ENCODE results near the gene PARD6A.

The PARD6A gene

DNA sequence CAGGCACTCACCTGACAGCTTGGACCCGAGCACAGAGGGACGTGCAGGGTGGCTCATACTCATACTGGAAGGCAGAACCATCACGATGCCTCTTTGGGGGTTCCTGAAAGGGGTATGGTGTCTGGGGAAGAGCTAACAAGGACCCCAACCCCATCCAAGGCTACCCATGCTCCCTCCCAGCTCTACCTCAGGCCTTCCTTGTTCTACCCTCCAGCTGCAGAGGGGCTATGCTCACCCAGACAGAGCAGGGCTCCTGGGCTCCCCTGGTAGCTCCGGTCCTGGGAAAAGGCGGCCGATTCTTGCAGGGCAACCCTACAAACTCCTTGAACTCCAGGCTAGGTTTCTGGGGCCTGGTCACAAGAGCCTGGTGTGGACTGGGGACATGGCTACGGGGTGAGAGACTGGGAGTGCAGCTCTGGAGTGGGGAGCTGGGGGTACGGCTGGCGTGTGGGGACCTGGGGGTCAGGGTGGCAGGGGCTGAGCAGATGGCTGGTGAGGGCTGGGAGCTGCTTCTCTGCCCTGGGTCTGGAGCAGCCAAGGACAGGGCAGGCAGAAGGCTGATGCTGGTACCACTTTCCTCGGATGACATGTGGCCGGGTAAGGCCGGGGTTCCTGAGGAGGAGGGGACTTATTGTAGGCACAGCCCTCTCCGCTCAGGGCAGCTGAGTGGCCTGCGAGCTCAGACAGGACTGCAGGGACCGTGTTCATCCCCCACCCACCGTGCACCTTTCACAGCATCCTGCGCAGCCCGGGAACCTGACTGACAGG is 2.8 kb upstream of the PARD6A start:
- peak overlapping the region; percentile 13; the same call in 1 of the 2 replicates for H3K9ac ChIP-seq (ENCODE audit: low read depth, low read length)
- no peak overlapping the region for H3K27ac ChIP-seq (ENCODE audit: low read length)
- peaks cover 29% of the 10 kb centered on the region for H3K4me1 ChIP-seq (ENCODE audit: insufficient read depth, low read length)
- H4K20me1 ChIP-seq (ENCODE audit: insufficient read depth, low read length) = peaks cover 41% of the 10 kb centered on the region
- H3K79me2 ChIP-seq (ENCODE audit: insufficient read depth, low read length) = peaks cover 20% of the 10 kb centered on the region
- no peaks in the 10 kb centered on the region for H3K9me3 ChIP-seq (ENCODE audit: insufficient read depth, low read length, severe bottlenecking)
- peak overlapping the region; percentile 97 for H3K4me2 ChIP-seq (ENCODE audit: insufficient read depth, low read length)
- 0 out of 4 replicates have a peak overlapping the region, but pooled peaks of 1 of the 2 experiments have one; percentile 95 for H3K4me3 ChIP-seq (ENCODE audit: low read depth in 1 of 2, low read length in 2 of 2)
- DNase-seq = no peak
- H3K36me3 ChIP-seq (ENCODE audit: insufficient read depth, low read length) = peaks cover 68% of the 10 kb centered on the region
- H3K27me3 ChIP-seq (ENCODE audit: insufficient read depth, low read length, poor library complexity) = no peaks in the 10 kb centered on the region
- no peak overlapping the region for H2AFZ ChIP-seq (ENCODE audit: low read depth, low read length)
- ATAC-seq (ENCODE audit: insufficient read depth, low read depth) = no peak
- no peak for TF ChIP-seq EZH2 (IDR thresholded peaks at IDR 0.05; ENCODE audit: borderline replicate concordance, low read depth, low read length, severe bottlenecking)
- TF ChIP-seq, protein P1, sequence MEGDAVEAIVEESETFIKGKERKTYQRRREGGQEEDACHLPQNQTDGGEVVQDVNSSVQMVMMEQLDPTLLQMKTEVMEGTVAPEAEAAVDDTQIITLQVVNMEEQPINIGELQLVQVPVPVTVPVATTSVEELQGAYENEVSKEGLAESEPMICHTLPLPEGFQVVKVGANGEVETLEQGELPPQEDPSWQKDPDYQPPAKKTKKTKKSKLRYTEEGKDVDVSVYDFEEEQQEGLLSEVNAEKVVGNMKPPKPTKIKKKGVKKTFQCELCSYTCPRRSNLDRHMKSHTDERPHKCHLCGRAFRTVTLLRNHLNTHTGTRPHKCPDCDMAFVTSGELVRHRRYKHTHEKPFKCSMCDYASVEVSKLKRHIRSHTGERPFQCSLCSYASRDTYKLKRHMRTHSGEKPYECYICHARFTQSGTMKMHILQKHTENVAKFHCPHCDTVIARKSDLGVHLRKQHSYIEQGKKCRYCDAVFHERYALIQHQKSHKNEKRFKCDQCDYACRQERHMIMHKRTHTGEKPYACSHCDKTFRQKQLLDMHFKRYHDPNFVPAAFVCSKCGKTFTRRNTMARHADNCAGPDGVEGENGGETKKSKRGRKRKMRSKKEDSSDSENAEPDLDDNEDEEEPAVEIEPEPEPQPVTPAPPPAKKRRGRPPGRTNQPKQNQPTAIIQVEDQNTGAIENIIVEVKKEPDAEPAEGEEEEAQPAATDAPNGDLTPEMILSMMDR (IDR thresholded peaks at IDR 0.05; ENCODE audit: borderline replicate concordance, extremely low read depth, low read length, poor library complexity, severe bottlenecking) = no peak

DNA sequence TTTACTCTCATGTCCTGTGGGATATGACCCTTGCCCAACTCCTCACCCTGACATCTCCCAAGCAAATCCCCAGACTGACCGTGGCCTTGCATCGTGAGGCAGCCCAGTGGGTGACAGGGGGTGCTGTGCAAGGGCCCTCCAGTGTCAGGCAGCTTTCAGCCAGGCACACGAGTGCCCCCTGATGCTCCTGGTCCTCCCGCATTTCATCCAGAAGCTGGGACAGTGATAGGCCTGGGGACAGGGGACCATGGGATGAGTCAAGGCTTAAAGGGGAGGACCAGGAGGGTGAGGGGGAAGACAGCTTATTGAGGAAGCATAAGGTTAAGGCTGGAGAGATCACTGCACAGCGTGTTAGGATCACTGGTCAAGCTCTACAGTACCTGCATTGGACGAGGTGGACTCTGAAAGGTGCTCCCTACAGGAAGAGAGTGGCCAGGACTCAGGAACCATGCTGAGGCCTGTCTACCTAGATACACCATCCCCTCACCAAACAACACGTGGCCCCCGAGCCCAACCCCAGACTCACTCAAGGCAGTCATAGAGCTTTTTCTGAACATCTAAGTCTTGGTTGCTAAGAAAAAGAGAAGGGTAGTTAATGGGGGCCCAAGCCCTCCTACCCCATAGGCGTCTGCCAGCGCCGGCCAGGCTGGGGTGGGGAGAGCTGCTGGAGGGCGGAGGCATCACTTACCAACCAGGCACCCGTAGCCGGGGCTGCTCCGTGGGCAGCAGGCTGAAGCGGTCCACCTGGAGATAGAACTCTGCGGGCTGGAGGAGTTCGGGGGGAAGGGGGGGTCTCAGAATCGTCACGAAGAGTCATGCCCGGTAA is 1.7 kb upstream of the PARD6A start:
- H3K27ac ChIP-seq (ENCODE audit: low read length) = peak overlapping the region; percentile 76

DNA sequence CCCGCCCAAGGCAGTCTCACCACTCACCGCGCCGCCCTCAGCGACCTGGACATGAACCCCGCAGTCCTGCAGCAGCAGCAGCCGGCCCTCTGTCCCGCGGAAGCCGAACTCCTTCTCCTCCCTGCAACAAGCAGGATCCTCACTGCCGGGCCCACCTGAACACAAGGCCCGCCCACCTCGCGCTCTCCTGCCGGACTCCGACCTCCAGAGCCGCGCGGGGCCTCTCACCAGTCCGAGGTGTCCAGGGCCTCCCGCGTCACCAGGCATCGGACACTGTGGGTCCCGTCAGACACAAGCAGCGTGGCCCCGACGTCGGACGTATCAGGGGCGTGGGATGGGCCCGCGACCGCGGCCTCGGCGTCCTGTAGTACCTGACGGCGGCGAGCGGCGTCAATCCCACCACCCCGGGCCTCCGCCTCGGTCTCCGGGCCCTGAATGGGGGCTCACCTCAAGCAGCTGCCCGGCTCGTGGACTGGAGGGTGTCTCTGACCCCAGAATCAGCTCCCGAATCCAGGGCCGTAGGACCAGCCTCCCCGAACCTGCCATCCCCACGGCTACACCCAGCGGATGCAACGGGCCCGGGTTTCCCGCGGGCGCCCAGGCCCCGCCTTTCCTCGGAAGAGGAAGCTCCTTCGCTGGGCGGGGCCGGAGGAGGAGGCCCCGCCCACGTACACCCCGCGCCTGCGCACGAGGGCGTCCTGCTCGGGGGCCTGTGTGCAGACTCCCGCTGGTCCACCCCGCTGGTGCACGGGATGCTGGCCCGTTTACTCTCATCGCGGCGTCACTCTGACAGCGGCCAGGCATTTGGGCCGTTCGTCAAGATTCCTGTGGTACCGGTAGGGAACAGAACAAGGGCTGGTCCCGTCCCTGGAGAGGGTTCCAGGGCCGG is 841 bp upstream of the PARD6A start, which contains the start of gene ACD:
ACD (minus strand) TSS at position 586 of the 889 bp plus-strand sequence; CDS start at position 546, 40 bp downstream.
- Histone ChIP-seq H3K79me2 (ENCODE audit: insufficient read depth, low read length) (peaks cover 20% of the 10 kb centered on the region), H3K27me3 (ENCODE audit: insufficient read depth, low read length, poor library complexity) (no peaks in the 10 kb centered on the region)
- peak; percentile 92 for DNase-seq

More for the DNA sequence above, 1.7 kb upstream of the PARD6A start:
- peak overlapping the region; percentile 60 to 95; a peak in 3 of 4 replicates for H3K4me3 ChIP-seq (ENCODE audit: low read depth in 1 of 2, low read length in 2 of 2)
- peak overlapping the region; percentile 97 for H3K4me2 ChIP-seq (ENCODE audit: insufficient read depth, low read length)
- no peaks in the 10 kb centered on the region for H3K27me3 ChIP-seq (ENCODE audit: insufficient read depth, low read length, poor library complexity)
- ATAC-seq (ENCODE audit: insufficient read depth, low read depth) (no peak), DNase-seq (no peak)
- no peaks in the 10 kb centered on the region for H3K9me3 ChIP-seq (ENCODE audit: insufficient read depth, low read length, severe bottlenecking)
- peaks cover 29% of the 10 kb centered on the region for H3K4me1 ChIP-seq (ENCODE audit: insufficient read depth, low read length)
- H3K36me3 ChIP-seq (ENCODE audit: insufficient read depth, low read length) = peaks cover 72% of the 10 kb centered on the region
- H3K9ac ChIP-seq (ENCODE audit: low read depth, low read length) = peak overlapping the region; percentile 83
- peaks cover 20% of the 10 kb centered on the region for H3K79me2 ChIP-seq (ENCODE audit: insufficient read depth, low read length)
- peaks cover 43% of the 10 kb centered on the region for H4K20me1 ChIP-seq (ENCODE audit: insufficient read depth, low read length)
- TF ChIP-seq, protein P1 (IDR thresholded peaks at IDR 0.05; ENCODE audit: borderline replicate concordance, extremely low read depth, low read length, poor library complexity, severe bottlenecking) = no peak
- TF ChIP-seq EZH2 (IDR thresholded peaks at IDR 0.05; ENCODE audit: borderline replicate concordance, low read depth, low read length, severe bottlenecking) = no peak
- peak overlapping the region; percentile 81; the same call in 1 of the 2 replicates for H2AFZ ChIP-seq (ENCODE audit: low read depth, low read length)

More for the DNA sequence above, 841 bp upstream of the PARD6A start, which contains the start of gene ACD:
- TF ChIP-seq, protein P1 (IDR thresholded peaks at IDR 0.05; ENCODE audit: borderline replicate concordance, extremely low read depth, low read length, poor library complexity, severe bottlenecking) = no peak
- no peak for TF ChIP-seq EZH2 (IDR thresholded peaks at IDR 0.05; ENCODE audit: borderline replicate concordance, low read depth, low read length, severe bottlenecking)
- peak within 1 kb of the TSS; percentile 60 to 95 for H3K4me3 ChIP-seq (ENCODE audit: low read depth in 1 of 2, low read length in 2 of 2)
- ATAC-seq (ENCODE audit: insufficient read depth, low read depth) = peak; percentile 73
- H4K20me1 ChIP-seq (ENCODE audit: insufficient read depth, low read length) = peaks cover 38% of the 10 kb centered on the region
- H3K9ac ChIP-seq (ENCODE audit: low read depth, low read length) = peak within 1 kb of the TSS; percentile 83
- peak within 1 kb of the TSS; percentile 98 for H2AFZ ChIP-seq (ENCODE audit: low read depth, low read length)
- peak within 1 kb of the TSS; percentile 97 for H3K4me2 ChIP-seq (ENCODE audit: insufficient read depth, low read length)
- H3K4me1 ChIP-seq (ENCODE audit: insufficient read depth, low read length) = peaks cover 36% of the 10 kb centered on the region
- peak within 1 kb of the TSS; percentile 89 for H3K27ac ChIP-seq (ENCODE audit: low read length)
- no peaks in the 10 kb centered on the region for H3K9me3 ChIP-seq (ENCODE audit: insufficient read depth, low read length, severe bottlenecking)
- peaks cover 71% of the 10 kb centered on the region for H3K36me3 ChIP-seq (ENCODE audit: insufficient read depth, low read length)
